A549 (cell line): ENCODE measurements around the gene PLEKHH1. TPM values are rescaled to one million over a fixed set of nuclear protein-coding genes. Genes with fewer than 3 reads are reported as not detected.

Source experiments
- ATAC-seq, 2 experiments: fragments of 200-7000 bp in 1 of 2; fragments of >200 bp in 1 of 2; cut with Nextera tagmentation in 1 of 2; cut with Tn5 transposase in 1 of 2; 3 replicates each; pipeline versions ENCODE4 v1.8.0 to v1.9.1; 2018 to 2020; ENCODE audit warnings: mild to moderate bottlenecking in 1 of 2, moderate library complexity in 1 of 2
- CTCF ChIA-PET: fragments of 300-600 bp; sonication (Branson Sonifier 250); formaldehyde crosslinking; extraction: SDS; loops from one replicate; lab custom pipeline; 2021; ENCODE audit warnings: antibody characterized with exemption, inconsistent platforms; lab: Yijun Ruan, JAX
- POLR2A ChIA-PET: fragments of 350-600 bp; formaldehyde crosslinking; extraction: SDS; loops from one replicate; lab custom pipeline; 2021; ENCODE audit warnings: antibody characterized with exemption, inconsistent platforms; lab: Yijun Ruan, JAX
- DNase-seq, 2 experiments: peaks; one replicate each; pipeline versions ENCODE4 v3.0.0 to v3.0.0-alpha.2; 2011 to 2016; ENCODE audit warnings: low read depth in 1 of 2, low spot score in 1 of 2
- FAIRE-seq: peaks from 2 replicates; lab custom pipeline; 2011; peaks lifted over from hg19 to GRCh38; lab: Jason Lieb, UNC
- H3K27ac ChIP-seq, 2 experiments: fragments of >200 bp; sonication (Bioruptor Twin); formaldehyde crosslinking; 3 replicates each; pipeline ENCODE4 v1.5.1; 2016 to 2017
- H3K4me1 ChIP-seq: fragments of >200 bp; sonication (Bioruptor Twin); formaldehyde crosslinking; 3 replicates; pipeline ENCODE4 v1.6.1; 2016
- H3K4me2 ChIP-seq: fragments of >200 bp; sonication (Bioruptor Twin); formaldehyde crosslinking; 3 replicates; pipeline ENCODE4 v1.6.1; 2016
- H3K4me3 ChIP-seq: fragments of >200 bp; sonication (Bioruptor Twin); formaldehyde crosslinking; 3 replicates; pipeline ENCODE4 v1.5.1; 2016
- H3K9me3 ChIP-seq: fragments of >200 bp; sonication (Bioruptor Twin); formaldehyde crosslinking; 3 replicates; pipeline ENCODE4 v1.6.1; 2016
- BHLHE40 ChIP-seq: IDR thresholded peaks from 2 replicates; pipeline ENCODE4 v1.6.1; 2012; ENCODE audit warnings: low read depth, low read length, inconsistent platforms
- CHD2 ChIP-seq: fragments of 150-350 bp; IDR thresholded peaks from 2 replicates; pipeline ENCODE4 v1.6.1; 2014; ENCODE audit warnings: low read length; ENCODE audit not compliant: partially characterized antibody
- E2F6 ChIP-seq: IDR thresholded peaks from 2 replicates; pipeline ENCODE4 v1.6.1; 2012; ENCODE audit warnings: low read depth, borderline replicate concordance
- EHMT2 ChIP-seq: fragments of 200-600 bp; sonication (generic); IDR thresholded peaks from 2 replicates; pipeline ENCODE4 v1.6.1; 2016; ENCODE audit warnings: antibody characterized with exemption, low read depth, mild to moderate bottlenecking, moderate library complexity
- EP300 ChIP-seq, 2 experiments: fragments of >200 bp; sonication (Bioruptor Twin); formaldehyde crosslinking; IDR thresholded peaks; 2 replicates in 1 of 2; 3 replicates in 1 of 2; pipeline ENCODE4 v1.6.1; 2016 to 2017
- FOSB ChIP-seq: fragments of 250-450 bp; sonication (Bioruptor Pico); IDR thresholded peaks from 2 replicates; pipeline ENCODE4 v1.5.0; 2020; ENCODE audit warnings: mild to moderate bottlenecking, moderate library complexity
- FOXS1 ChIP-seq: fragments of 250-450 bp; sonication (Bioruptor Pico); IDR thresholded peaks from 2 replicates; pipeline ENCODE4 v1.5.0; 2020; ENCODE audit warnings: mild to moderate bottlenecking, moderate library complexity
- GATA3 ChIP-seq: IDR thresholded peaks from 2 replicates; pipeline ENCODE4 v1.6.1; 2012; ENCODE audit warnings: borderline replicate concordance
- HEYL ChIP-seq: fragments of 250-450 bp; sonication (Bioruptor Pico); IDR thresholded peaks from 2 replicates; pipeline ENCODE4 v1.8.0; 2021; ENCODE audit warnings: mild to moderate bottlenecking, moderate library complexity
- HOXB5 ChIP-seq: fragments of 250-450 bp; sonication (Bioruptor Pico); IDR thresholded peaks from 2 replicates; pipeline ENCODE4 v1.5.0; 2020; ENCODE audit warnings: mild to moderate bottlenecking, moderate library complexity
- JUNB ChIP-seq: fragments of >200 bp; sonication (Bioruptor Twin); formaldehyde crosslinking; IDR thresholded peaks from 2 replicates; pipeline ENCODE4 v1.6.1; 2016
- MAFK ChIP-seq: fragments of 450-650 bp; IDR thresholded peaks from 2 replicates; pipeline ENCODE4 v1.6.1; 2014; ENCODE audit not compliant: partially characterized antibody
- MYC ChIP-seq: IDR thresholded peaks from 2 replicates; pipeline ENCODE4 v1.6.1; 2012; ENCODE audit warnings: mild to moderate bottlenecking, inconsistent platforms, low read length, improper control_type of control experiment, borderline replicate concordance
- NFE2L2 ChIP-seq: fragments of 150-350 bp; conservative IDR thresholded peaks from 2 replicates; pipeline ENCODE4 v1.6.1; 2014; ENCODE audit warnings: low read length
- NPAS2 ChIP-seq: fragments of 250-450 bp; sonication (Bioruptor Pico); IDR thresholded peaks from 2 replicates; pipeline ENCODE4 v1.8.0; 2022; ENCODE audit warnings: mild to moderate bottlenecking, moderate library complexity, borderline replicate concordance
- NR3C1 ChIP-seq: fragments of >200 bp; sonication (Bioruptor Twin); formaldehyde crosslinking; IDR thresholded peaks from 3 replicates; pipeline ENCODE4 v1.6.1; 2017
- RNF2 ChIP-seq: fragments of 200-600 bp; sonication (generic); IDR thresholded peaks from 2 replicates; pipeline ENCODE4 v1.6.1; 2016; ENCODE audit warnings: low read depth, mild to moderate bottlenecking, antibody characterized with exemption, moderate library complexity, borderline replicate concordance
- SMC3 ChIP-seq: fragments of >200 bp; sonication (Bioruptor Twin); formaldehyde crosslinking; IDR thresholded peaks from 3 replicates; pipeline ENCODE4 v1.6.1; 2018; ENCODE audit warnings: inconsistent platforms
- TP53 ChIP-seq: fragments of 250-450 bp; sonication (Bioruptor Pico); IDR thresholded peaks from 2 replicates; pipeline ENCODE4 v1.5.0; 2021; ENCODE audit warnings: mild to moderate bottlenecking, moderate library complexity
- ZC3H11A ChIP-seq: fragments of 450-650 bp; IDR thresholded peaks from 2 replicates; pipeline ENCODE4 v1.6.1; 2014; ENCODE audit warnings: antibody characterized with exemption, mild to moderate bottlenecking
- ZFP36 ChIP-seq: fragments of 450-650 bp; IDR thresholded peaks from 2 replicates; pipeline ENCODE4 v1.6.1; 2014; ENCODE audit warnings: borderline replicate concordance; ENCODE audit not compliant: partially characterized antibody
- ZNF302 ChIP-seq: fragments of 250-450 bp; sonication (Bioruptor Pico); IDR thresholded peaks from 2 replicates; pipeline ENCODE4 v1.9.0; 2021; ENCODE audit warnings: inconsistent platforms, mild to moderate bottlenecking, moderate library complexity
- ZSCAN20 ChIP-seq: fragments of 250-450 bp; sonication (Bioruptor Pico); IDR thresholded peaks from 2 replicates; pipeline ENCODE4 v1.8.0; 2022; ENCODE audit warnings: mild to moderate bottlenecking, moderate library complexity
- WGBS: methylation state at CpG from one replicate; pipeline ENCODE4 v1.1.6; 2017; ENCODE audit errors: missing lambda C conversion rate; 5-methylcytosine and 5-hydroxymethylcytosine counted together
- polyA plus RNA-seq, 4 experiments: library from polyadenylated mRNA; depleted of rRNA in 3 of 4; stranded (reverse); fragments of >200 nt; fragmentation: RNase III in 1 of 4; extraction: RNeasy Plus Mini Kit Qiagen cat#74134 plus additional on column Dnase treatment in 1 of 4; gene quantifications; 2 replicates in 3 of 4; 3 replicates in 1 of 4; pipeline ENCODE4 v1.2.3, GENCODE V29; 2011 to 2017
- TF ChIP-seq, protein P1 (sequence below): fragments of 150-350 bp; IDR thresholded peaks from 2 replicates; pipeline ENCODE4 v1.6.1; 2014; ENCODE audit warnings: low read depth, mild to moderate bottlenecking, low read length
- TF ChIP-seq, protein P2 (sequence below): fragments of 250-450 bp; sonication (Bioruptor Pico); IDR thresholded peaks from 2 replicates; pipeline ENCODE4 v1.5.0; 2021; ENCODE audit warnings: mild to moderate bottlenecking, moderate library complexity, borderline replicate concordance

The PLEKHH1 gene
- polyA plus RNA-seq, 2 of the 4 experiments (the other 2 are of a cell fraction): 3.5 to 5.1 TPM

GRCh38 chr14:67562776-67563150 lies 29.7 kb downstream of the PLEKHH1 start:
- no peak overlapping the region for H3K4me3 ChIP-seq
- DNase-seq: no peak
- ChIA-PET POLR2A (no interaction called here), CTCF (interaction anchor here (0.9 to 31.9 kb wide), 9 partner anchors 8 to 142 kb away, joined by 3 to 517 read pairs (median 4); no protein-coding TSS in a partner anchor)
- H3K4me1 ChIP-seq: no peaks in the 10 kb centered on the region
- H3K4me2 ChIP-seq: no peak overlapping the region
- FAIRE-seq: no peak
- no peaks in the 10 kb centered on the region for H3K9me3 ChIP-seq
- TF ChIP-seq SMC3 (no peak), ZSCAN20 (CRISPR knock-in tag) (no peak), MYC (no peak), ZC3H11A (no peak), NFE2L2 (no peak), TP53 (CRISPR knock-in tag) (no peak), EHMT2 (no peak), ZFP36 (no peak), GATA3 (no peak), FOSB (CRISPR knock-in tag) (no peak), EP300 (IDR thresholded peaks at IDR 0.05) (no peak), FOXS1 (CRISPR knock-in tag) (no peak), NPAS2 (CRISPR knock-in tag) (no peak), E2F6 (no peak)
- TF ChIP-seq, protein P1, sequence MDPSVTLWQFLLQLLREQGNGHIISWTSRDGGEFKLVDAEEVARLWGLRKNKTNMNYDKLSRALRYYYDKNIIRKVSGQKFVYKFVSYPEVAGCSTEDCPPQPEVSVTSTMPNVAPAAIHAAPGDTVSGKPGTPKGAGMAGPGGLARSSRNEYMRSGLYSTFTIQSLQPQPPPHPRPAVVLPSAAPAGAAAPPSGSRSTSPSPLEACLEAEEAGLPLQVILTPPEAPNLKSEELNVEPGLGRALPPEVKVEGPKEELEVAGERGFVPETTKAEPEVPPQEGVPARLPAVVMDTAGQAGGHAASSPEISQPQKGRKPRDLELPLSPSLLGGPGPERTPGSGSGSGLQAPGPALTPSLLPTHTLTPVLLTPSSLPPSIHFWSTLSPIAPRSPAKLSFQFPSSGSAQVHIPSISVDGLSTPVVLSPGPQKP: no peak
- ATAC-seq: no peak; a peak in 1 of 6 replicates
- 85% methylated on average over 5 of the region's 5 CpGs for WGBS
- no peak overlapping the region for H3K27ac ChIP-seq

DNA sequence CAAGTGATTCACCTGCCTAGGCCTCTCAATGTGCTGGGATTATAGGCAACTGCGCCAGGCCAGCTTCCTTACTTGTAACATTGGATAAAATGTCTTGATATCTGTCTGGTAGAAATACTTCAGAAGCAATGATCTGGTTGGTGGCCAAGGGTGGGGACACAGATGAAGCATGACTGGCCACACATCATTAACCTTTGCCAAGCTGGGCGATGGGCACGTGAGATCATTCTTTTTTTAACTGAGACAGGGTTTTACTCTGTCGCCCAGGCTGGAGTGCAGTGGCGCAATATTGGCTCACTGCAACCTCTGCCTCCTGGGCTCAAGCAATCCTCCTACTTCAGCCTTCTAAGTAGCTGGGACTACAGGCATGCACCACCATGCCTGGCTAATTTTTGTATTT lies 31.1 kb downstream of the PLEKHH1 start:
- CTCF ChIA-PET: interaction anchor here (0.6 to 31.9 kb wide), 9 partner anchors 7 to 206 kb away, joined by 3 to 517 read pairs (median 5); partner anchors contain the start of gene PIGH
- DNase-seq: no peak

More for the DNA sequence above, 31.1 kb downstream of the PLEKHH1 start:
- no peak overlapping the region for H3K27ac ChIP-seq
- H3K4me2 ChIP-seq: no peak overlapping the region
- WGBS: 89% methylated on average over 5 of the region's 5 CpGs
- H3K9me3 ChIP-seq: no peaks in the 10 kb centered on the region
- POLR2A ChIA-PET: no interaction called here
- TF ChIP-seq CHD2: no peak
- TF ChIP-seq RNF2: no peak
- no peak for TF ChIP-seq HOXB5 (CRISPR knock-in tag)
- no peak for TF ChIP-seq NR3C1
- TF ChIP-seq, protein P1: no peak
- no peak for TF ChIP-seq ZNF302
- TF ChIP-seq, protein P2, sequence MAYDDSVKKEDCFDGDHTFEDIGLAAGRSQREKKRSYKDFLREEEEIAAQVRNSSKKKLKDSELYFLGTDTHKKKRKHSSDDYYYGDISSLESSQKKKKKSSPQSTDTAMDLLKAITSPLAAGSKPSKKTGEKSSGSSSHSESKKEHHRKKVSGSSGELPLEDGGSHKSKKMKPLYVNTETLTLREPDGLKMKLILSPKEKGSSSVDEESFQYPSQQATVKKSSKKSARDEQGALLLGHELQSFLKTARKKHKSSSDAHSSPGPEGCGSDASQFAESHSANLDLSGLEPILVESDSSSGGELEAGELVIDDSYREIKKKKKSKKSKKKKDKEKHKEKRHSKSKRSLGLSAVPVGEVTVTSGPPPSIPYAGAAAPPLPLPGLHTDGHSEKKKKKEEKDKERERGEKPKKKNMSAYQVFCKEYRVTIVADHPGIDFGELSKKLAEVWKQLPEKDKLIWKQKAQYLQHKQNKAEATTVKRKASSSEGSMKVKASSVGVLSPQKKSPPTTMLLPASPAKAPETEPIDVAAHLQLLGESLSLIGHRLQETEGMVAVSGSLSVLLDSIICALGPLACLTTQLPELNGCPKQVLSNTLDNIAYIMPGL (CRISPR knock-in tag): no peak
- TF ChIP-seq EP300 (IDR thresholded peaks at IDR 0.05): no peak
- TF ChIP-seq BHLHE40: no peak
- TF ChIP-seq HEYL (CRISPR knock-in tag): no peak
- no peak for TF ChIP-seq MAFK
- no peak for TF ChIP-seq JUNB
- H3K4me3 ChIP-seq: no peak overlapping the region
- FAIRE-seq (no peak), ATAC-seq (no peak)
- no peaks in the 10 kb centered on the region for H3K4me1 ChIP-seq
